GM12801 (cell line): ENCODE data around the gene EME2.

Source experiments
- TF ChIP-seq, protein P1 (sequence below): IDR thresholded peaks from one replicate; pipeline ENCODE4 v1.5.1; 2011; ENCODE audit warnings: control low read depth; ENCODE audit not compliant: insufficient read length; ENCODE audit errors: extremely low read depth

EME2 gene

DNA sequence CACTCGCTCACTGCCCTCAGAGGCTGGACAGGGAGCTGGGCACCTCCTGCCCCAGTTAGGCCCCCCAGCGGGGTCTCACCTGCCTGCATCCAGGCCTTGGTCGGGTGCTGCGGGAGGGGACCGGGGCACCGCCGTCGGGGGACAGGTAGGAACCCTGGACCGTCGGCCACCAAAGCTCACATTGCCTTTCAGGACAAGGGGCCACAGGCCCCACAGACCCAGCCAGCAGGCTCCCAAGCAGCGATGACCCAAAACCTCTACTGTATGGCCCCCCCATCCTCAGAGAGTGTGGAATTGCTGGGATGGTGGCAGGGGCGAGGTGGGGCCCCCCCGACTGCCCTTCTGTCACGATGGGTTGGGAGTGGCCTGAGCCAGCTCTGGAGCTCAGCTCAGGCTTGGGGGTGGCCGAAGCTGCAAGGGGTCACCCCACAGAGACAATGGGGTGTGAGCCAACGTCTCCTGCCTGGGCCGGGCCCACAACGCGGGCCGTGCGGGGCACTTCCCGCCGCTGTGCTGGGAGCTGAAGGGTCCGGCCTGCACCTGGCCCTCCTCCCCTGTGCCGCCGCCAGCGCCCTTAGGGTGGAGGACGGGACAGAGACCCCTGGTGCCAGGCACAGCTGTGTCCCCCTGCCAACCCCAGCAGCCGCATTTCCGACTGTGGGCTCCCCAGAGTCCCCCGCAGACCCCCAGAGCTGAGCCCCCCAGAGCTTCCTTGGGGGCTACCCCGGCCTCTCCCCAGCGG is 20.4 kb downstream of the EME2 start:
- TF ChIP-seq, protein P1, sequence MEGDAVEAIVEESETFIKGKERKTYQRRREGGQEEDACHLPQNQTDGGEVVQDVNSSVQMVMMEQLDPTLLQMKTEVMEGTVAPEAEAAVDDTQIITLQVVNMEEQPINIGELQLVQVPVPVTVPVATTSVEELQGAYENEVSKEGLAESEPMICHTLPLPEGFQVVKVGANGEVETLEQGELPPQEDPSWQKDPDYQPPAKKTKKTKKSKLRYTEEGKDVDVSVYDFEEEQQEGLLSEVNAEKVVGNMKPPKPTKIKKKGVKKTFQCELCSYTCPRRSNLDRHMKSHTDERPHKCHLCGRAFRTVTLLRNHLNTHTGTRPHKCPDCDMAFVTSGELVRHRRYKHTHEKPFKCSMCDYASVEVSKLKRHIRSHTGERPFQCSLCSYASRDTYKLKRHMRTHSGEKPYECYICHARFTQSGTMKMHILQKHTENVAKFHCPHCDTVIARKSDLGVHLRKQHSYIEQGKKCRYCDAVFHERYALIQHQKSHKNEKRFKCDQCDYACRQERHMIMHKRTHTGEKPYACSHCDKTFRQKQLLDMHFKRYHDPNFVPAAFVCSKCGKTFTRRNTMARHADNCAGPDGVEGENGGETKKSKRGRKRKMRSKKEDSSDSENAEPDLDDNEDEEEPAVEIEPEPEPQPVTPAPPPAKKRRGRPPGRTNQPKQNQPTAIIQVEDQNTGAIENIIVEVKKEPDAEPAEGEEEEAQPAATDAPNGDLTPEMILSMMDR: no peak

DNA sequence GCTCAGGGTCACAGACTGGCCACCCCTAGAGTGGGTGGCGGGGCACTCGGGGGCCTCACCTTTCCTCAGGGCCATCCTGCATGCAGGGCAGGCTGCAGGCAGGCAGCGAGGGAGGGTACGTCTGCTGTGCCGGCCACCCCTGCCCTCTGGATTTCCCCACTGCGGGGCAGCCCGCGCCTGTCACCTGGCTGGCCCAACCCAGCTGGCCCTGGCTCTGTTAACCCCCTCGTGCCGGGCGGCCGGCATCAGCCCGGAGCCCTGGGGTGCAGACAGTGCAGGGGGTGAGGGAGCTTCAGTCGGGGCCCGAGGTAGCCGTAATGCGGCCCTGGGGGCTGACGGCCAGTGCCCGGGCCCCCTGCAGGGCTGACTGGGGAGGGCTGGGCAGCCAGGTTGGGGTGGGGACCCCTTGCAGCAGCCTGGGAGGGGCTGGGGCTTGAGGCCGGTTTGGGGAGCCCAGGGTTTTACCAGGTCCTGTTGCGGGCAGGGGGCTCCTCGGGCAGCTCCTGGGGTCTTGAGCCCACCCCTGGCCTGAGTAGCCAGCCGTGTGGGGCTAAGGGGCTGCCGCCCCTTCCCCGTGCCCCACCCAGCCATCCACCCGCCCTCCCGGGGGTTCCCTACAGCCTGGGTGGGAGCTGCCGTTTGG is 21.1 kb downstream of the EME2 start, which contains the start of gene IGFALS:
Gene IGFALS, minus strand, starts transcription at position 128 of the 643 bp plus-strand sequence. Its CDS starts 53 bp downstream, at position 75.
- TF ChIP-seq, protein P1: no peak

DNA sequence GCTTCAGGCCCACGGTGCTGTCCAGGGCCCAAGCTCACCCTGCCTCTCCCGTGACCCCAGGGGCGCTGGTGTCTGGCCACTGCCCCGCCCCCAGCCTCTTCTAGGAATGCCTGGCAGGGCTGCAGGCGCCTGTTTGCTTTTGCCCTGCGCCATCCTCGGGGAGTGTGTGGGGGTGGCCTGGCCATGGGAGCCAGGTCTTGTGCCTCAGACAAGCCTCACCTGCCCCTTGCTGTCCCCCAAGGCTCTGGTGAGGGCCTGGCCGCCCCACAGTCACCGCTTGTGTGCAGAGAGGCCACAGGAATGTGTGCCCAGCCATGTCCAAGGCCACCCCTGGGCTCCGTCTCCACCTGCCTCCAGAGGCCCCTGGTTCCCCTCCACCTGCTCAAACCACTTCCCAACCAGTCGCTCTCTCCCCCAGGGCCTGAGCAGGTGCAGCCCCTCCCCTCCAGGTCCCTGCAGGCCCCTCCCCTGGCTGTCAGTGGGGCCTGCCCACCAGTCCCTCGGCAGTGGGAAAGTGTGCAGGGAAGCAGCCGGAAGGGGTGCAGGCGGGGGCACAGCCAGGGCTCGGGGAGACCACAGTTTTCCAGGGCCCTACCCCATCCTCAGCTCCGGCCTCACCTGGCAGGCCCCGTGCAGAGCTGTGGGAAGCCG is 21.7 kb downstream of the EME2 start:
- TF ChIP-seq, protein P1: no peak

DNA sequence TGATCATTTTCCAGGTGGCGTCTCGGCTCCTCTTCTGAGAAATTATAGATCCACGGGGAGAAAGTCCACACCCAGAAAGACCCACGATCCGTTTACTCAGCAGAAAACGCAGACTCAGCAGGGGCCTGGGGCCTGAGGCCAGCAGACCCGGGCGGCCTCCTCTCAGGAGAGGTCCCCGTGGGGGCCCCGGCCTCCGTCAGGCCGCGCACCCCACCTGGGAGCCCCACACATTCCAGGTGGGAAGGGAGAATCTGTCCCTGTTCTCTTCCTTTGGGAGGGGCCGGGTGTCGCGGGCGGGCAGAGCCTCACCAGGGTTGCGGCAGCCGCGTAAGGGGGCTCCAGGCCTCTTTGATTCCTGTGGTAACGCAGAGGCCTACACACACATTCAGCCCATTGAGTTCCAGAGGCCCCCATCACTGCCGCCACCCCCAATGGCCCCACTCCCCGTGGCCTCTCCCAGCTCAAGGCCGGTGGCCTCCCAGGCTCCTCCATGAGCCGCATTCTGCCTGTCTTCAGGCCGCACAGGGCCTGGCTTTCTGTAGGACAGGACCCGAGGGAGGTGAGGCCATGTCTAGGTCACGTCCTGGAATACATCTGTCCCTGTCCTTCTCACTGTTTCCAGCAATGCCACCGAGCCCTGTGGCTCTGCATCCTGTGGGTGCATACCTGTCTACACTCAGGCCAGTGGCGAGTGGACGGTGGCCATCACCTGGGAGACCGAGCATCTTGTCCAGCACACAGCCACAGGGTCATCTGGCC is 22.5 kb downstream of the EME2 start:
- TF ChIP-seq, protein P1: no peak

DNA sequence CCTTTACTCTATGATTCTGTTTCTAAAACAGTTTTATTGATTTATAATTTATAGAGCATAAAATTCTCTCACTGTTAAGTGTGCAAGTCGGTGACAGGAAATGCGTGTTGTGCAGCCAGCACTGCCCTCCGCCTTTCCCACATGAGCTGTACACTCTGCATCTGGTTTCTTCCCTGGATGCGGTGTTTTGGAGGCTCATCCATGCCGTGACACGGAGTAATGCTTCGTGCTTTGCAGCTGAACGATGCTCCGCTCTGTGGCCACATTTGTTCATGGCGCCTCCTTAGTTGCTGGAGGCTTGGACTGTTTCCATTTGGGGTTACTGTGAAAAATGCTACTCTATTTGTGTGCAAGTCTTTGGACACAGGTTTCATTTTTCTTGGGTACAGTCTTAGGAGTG is 28.1 kb downstream of the EME2 start:
- TF ChIP-seq, protein P1: no peak

DNA sequence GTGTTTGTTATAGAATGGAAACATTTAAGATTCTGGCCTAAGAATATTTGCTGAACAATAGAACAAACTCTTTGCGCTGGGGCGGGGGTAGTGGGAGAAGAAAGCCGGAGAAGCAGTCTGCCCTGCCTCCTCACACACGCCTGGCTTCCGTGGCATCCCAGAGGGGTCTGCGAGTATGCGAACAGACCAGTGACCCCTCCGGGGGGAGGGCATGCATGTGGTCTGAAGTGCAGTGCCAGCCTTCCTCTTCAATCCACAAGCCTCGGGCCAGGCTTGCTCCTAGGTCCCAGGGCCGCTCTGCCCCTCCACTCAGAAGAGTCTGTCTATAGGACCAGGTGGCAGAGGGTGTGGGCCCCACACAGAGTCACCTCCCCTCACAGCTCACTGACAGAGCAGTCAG is 35.0 kb downstream of the EME2 start:
- TF ChIP-seq, protein P1: no peak

DNA sequence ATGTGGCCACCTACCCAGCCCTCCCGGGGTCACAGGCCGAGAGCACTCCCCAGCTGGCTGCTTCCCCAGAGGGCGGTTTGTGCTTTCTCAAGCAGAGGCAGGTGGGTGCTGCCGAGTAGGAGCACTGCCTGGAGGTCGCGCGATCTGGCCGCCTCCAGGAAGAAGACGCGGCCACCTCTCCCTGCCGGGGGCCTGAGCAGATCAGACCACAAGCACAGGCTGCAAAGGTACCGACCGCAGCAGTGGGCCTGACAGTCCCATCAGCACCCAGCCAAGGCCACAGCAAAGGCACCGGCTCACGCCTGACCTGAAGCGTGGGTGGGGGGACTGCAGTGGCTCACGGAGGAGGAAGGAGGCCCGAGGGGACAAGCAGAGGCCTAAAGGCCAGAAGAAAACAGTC is 36.1 kb downstream of the EME2 start:
- TF ChIP-seq, protein P1: no peak
